ENCODE data around the gene LY6G5B.

The LY6G5B gene

GRCh38 chr6:31663961-31664789 is 5.6 kb upstream of the LY6G5B start:
- DNase-seq = peak; percentile 21 to 34

- DNase-seq = peak; percentile 88 to 91
These were observed 4.8 kb upstream of the LY6G5B start, which contains the start of gene GPANK1 for GRCh38 chr6:31664790-31665500. TSS of gene GPANK1 (minus strand) at chr6:31664997. CDS start at chr6:31664478, 519 bp downstream.

GRCh38 chr6:31665501-31666336 is 4.1 kb upstream of the LY6G5B start, which contains the start of gene CSNK2B:
TSS of gene CSNK2B (plus strand) at chr6:31666080. CDS start at chr6:31666832, 752 bp downstream.
- peak; percentile 98 for DNase-seq

GRCh38 chr6:31666337-31666965 is 3.3 kb upstream of the LY6G5B start:
- no peak for DNase-seq

GRCh38 chr6:31676322-31676903 is 6.6 kb downstream of the LY6G5B start:
- no peak for DNase-seq

GRCh38 chr6:31676904-31677303 is 7.1 kb downstream of the LY6G5B start:
- no peak for DNase-seq

GRCh38 chr6:31677955-31678354 is 8.2 kb downstream of the LY6G5B start:
- DNase-seq = no peak

- DNase-seq = peak; percentile 70 to 80
These were observed 10.7 kb downstream of the LY6G5B start, which contains the start of gene LY6G5C for GRCh38 chr6:31680226-31681134. TSS of gene LY6G5C (minus strand) at chr6:31681067. CDS start at chr6:31680373, 694 bp downstream.

- DNase-seq = peak; percentile 57 to 66
These were observed 11.4 kb downstream of the LY6G5B start for GRCh38 chr6:31681135-31681671.

- no peak for DNase-seq
These were observed 13.8 kb downstream of the LY6G5B start for GRCh38 chr6:31683591-31683990.

- DNase-seq = no peak
These were observed 16.7 kb downstream of the LY6G5B start for GRCh38 chr6:31686483-31686882.

GRCh38 chr6:31687321-31687720 is 17.5 kb downstream of the LY6G5B start:
- DNase-seq = no peak

- DNase-seq = no peak
These were observed 18.3 kb downstream of the LY6G5B start for GRCh38 chr6:31687860-31688693.

GRCh38 chr6:31689249-31690110 is 19.7 kb downstream of the LY6G5B start:
- DNase-seq = peak in 1 of 2 experiments; percentile 24

GRCh38 chr6:31690231-31691077 is 20.7 kb downstream of the LY6G5B start:
- no peak for DNase-seq

- DNase-seq = no peak
These were observed 21.3 kb downstream of the LY6G5B start for GRCh38 chr6:31691078-31691463.

- DNase-seq = no peak
These were observed 21.9 kb downstream of the LY6G5B start for GRCh38 chr6:31691564-31692108.
